Fibroblast of skin of left biceps (primary cell): ENCODE measurements around the gene RRP8.

Experiments used
- DNase-seq, 2 experiments: peaks; one replicate each; pipeline ENCODE4 v3.0.0-alpha.2; 2013; ENCODE audit warnings: low read depth in 2 of 2

RRP8 gene

DNA sequence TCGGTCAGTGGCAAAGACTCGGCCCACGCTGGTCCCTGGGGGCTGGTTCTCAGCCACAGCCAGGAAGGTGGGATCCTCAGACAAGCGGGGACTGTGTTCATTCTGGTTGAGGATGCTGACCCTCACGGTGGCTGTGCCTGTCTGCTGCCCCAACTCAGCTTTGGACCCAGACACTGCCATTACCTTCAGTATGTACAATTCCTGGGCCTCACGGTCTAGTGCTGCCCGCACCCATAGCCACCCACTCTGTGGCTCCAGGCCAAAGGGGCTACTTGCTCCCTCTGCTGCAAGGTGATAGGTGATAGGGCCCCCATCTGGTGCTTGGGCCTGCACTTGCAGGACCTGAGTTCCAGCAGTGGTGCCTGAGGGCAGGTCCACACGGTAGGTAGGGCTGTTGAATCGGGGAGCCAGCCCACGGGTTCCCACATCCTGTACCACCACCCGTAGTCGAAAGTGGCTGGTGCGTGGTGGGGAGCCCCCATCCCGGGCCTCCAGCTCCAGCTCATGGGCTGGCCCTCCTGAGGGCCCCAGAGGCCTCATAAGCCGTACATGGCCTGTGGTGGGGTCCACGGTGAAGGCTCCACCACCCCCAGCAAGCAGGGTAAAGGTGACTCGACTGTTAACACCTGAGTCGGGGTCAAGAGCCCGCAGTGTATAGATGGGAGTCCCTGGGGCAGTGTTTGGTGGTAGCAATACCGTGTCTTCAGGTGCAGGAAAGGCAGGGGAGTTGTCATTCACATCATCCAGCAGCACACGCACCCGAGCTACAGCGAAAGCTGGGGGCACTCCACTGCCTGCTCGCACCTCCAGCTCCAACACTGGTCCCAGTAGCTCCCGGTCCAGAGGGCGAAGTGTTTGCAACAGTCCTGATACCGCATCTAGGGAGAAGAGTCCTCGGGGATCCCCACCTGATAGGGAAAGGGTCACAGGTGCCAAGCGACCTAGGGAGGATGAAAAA lies 29.0 kb upstream of the RRP8 start:
- no peak for DNase-seq

DNA sequence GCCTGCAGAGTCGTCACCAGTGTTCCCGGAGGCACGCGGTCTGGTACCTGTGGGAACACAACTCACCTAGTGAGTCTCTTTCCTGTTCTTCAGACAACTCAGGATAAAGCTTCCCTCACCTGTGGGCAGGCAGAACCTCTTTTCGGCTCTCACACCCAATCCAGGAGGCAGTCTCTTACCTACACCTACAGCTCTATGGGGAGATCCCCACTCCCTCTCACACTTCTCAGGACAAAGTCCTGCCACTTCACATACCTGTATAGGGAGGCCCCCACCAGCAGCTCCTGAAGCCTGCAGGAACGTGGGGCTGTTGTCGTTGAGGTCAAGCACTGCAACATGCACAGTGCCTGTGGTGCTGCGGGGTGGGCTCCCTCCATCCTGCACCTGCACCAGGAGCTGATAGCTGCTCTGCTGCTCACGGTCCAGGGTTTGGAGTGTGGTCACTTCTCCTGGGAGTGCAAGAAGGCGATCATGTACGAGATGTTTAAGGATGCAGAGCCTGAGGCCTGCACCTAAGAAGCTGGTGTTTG lies 28.0 kb upstream of the RRP8 start:
- DNase-seq, result no peak

DNA sequence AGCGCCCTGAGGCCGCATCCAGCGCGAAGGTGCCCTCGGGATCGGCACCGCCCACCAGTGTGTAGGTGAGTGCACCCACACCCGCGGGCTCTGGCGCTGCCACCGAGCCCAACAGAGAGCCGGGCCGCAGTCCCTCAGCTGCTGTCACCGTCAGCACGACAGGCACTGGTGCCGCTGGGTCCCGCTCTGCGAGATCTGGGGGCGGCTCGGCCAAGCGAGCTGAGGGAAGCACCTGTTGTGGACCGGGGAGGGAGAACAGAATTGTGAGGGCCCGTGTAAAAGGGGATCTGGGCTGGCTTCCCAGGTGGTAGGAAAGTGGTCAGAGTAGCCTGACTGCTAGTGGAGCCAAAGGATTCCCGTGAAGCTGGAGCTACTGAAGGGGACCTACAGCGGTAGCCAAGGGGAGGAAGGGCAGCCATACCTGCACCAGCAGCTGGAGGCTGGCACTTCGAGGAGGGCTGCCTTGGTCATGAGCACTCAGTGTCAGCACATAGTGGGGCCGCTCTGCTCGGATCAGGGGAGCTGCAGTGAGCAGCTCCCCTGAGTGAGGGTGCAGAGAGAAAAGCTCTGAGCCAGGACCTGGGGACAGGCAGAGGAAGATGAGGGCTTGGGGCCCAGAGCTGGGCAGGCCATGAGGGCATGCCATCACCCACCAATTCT lies 27.3 kb upstream of the RRP8 start:
- DNase-seq, result no peak

DNA sequence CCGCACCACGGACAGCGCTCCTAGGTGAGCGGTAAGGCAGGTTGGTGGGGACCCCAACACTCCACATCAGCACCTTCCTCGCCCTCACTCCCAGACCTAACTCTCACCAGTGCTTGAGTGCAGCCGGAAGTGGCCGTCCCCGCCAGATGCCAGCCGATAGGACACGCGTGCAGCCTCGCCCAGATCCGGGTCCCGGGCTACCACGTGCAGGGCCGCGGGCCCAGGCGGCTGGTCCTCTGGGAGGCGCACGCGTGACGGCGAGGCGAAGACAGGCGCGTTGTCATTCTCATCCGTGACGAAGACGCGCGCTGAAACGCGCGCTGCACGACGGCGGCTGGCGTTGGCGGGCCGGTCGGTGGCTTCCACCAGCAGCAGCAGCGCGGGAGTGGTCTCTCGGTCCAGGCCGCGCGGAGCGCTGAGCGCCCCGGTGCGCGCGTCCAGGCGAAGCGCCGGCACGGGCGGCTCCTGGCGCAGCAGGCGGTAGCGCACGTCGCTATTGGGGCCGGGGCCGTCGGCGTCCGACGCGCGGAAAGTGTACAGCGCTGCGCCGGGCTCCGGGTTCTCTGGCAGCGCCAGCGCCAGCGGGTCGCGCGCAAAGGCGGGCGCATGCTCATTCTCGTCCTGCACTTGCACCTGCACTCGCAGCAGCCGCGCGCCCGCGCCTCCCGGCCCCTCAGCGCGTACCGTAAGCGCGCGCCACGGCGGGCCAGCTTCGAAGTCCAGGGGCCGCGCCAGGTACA lies 26.6 kb upstream of the RRP8 start:
- DNase-seq, result no peak

DNA sequence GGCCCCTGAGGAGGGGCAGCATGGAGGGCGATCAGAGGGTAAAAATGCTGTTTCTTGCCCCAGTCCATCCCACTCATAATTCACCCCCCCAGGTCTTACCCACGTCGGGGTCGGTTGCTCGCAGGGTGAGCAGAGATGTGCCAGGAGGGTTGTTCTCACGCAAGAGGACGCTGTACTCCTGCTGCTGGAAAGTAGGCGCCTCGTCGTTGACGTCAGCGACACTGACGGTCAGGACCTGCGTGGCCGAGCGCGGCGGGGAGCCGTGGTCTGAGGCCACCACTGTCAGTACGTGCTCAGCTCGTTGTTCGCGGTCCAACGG lies 26.1 kb upstream of the RRP8 start:
- DNase-seq, result no peak

DNA sequence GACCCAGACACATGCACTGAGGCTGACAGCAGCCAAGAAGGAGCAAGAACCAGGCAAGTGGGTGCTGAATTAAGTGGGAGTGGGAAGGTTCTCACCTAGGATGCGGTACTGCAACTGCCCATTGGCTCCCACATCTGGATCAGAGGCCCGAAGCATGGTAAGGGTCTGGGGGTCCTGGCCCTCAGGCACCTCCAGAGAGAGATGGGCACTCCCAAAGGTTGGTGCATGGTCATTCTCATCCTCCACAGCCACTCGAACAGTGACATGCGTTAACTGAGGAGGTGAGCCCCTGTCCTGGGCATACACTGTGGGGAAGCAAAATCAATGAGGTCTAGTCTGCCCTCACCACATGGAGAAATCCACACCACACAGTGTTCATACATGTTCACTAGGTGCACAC lies 25.1 kb upstream of the RRP8 start:
- no peak for DNase-seq

DNA sequence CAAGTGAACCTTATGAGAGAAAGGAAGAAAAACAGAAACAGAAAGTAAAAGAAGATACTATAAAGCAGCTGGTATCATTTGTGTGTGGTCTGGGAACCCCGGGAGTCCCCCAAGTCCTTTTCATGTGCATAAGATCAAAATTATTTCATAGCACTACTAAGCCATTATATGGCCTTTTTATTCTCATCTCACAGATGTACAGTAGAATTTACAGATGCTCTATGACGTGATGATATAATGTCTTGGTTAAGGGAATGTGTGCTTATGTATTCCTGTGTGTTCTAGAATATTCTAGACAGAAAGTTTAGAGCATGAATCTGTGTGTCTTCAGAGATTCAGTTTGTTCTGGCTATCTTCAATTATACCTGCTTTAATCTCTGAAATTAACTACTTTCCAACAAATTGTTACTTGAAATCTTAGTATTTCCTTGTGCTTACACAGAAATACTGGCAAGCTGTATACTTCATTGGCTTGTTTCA lies 24.4 kb upstream of the RRP8 start:
- no peak for DNase-seq

DNA sequence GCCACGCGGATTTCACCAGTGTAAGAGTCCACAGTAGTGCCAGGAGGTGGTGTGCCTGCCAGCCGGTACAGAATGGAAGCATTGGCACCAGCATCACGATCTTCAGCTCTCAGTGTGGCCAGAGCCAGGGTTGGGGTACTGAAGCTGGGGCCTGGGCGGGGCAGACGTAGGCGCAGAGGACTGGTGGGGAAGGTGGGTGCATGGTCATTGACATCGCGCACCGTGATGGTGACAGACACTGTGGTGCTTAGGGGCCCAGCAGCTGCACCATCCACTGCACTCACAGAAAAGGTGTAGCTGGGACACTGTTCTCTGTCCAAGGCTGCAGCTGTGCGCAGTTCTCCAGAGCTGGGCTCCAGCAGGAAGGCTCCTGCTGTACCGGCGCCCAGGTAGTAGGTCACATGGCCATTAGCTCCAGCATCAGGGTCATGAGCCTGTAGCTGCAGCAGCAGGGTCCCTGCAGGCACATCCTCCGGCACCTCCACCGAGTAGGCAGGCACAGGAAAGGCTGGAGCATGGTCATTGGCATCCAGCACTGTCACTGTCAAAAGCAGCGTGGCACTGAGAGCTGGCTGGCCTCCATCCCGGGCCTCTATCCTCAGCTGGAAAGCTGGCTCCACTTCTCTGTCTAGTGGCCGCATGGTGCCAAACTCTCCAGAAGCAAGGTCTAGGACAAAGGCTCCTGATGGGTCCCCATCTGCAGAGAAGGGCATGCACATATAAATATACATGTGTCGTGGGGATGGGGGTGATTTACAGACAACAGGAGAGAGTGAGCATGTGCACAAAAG lies 23.8 kb upstream of the RRP8 start:
- no peak for DNase-seq

DNA sequence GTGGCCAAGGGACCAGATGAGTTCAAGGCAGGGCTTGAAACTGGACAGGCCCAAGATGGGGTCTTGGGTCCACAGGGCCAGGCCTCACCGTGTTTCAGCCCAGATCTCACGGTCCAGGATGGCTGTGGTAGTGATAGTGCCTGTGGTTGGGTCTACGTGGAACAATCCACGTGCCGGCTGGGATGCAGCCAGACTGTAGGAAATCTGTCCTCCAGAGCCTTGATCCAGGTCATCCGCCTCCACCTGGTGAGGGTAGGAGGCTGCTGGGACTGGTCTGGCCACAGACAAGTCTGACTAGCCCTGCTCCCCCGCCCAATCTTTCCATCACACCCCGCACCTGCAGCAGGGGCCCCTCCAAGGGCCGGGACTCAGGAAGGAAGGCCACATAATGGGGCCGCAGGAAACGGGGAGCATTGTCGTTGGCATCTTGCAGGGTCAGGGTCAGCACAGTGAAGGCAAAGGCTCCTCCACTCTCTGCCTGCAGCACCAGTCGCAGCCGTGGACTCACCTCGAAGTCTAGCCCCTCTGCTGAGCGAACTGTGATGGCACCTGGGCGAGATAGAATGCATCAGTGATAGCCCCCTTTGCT lies 22.5 kb upstream of the RRP8 start:
- DNase-seq, result no peak

DNA sequence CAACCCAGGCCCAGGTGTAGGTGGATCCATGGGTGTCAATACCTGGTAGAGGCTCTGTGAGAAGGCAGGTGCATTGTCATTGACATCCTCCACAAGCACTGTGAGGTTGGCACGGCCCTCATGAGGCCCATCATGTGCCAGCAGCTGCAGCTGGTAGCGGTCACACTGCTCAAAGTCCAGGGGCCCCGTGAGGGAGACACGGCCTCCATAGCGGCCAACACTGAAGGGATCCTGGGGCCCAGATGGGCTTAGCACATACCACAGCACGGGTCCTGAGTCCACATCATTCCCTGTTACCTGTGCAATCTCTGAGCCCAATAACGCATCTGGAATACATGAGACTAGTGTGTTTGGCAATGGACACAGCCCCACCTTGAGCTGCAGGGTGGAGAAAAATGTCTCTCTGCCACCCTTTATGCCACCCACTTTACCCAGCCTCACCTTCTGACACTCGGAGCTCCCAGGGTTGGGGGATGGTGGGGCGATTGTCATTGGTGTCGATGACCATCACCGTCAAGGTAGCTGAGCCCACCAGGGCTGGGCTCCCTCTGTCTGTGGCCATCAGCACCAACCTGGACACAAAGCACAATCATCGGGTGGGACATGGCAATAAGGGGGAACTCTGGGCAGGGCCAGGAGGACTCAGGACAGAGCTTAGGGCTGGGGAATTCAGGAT lies 21.9 kb upstream of the RRP8 start:
- DNase-seq, result no peak

DNA sequence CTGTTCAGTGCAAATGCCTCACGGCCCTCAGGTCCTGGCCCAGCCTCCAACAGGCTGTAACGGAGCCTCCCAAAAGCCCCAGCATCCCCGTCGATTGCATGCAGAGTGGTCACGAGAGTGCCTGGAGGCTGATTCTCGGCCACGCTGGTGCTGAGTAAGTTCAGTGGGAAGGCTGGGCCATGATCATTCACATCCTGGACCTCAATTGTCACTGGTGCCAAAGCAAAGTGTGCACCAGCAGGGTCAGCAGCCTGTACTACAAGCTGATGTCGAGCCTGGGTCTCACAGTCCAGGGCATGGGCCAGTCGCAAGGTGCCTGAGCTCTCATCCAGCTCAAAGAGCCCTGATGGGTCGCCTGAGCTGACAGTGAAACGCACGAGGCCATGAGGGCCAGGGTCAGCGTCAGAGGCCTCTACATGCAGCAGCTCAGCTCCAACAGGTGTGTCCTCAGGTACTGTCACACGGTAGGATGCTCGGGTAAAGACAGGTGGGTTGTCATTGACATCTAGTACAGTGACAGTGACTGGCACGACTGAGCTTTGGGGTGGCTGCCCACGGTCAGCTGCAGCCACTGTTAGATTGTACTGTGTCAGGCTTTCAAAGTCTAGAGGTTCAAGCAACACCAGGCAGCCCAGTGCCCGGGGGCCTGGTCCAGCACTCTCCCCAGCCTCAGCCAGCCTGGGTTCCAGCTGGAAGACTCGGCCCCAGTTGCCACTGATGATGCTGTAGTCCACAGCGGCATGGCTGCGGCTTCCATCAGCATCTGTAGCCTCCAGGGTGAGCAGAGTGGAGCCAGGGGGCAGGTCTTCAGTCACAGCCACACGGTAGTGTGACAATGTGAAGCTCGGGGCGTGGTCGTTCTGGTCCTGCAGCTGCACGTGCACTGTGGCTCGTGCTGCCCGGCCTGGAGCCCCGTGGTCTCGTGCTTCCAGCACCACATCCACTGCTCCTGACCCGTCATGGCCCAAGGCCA lies 20.3 kb upstream of the RRP8 start:
- no peak for DNase-seq

DNA sequence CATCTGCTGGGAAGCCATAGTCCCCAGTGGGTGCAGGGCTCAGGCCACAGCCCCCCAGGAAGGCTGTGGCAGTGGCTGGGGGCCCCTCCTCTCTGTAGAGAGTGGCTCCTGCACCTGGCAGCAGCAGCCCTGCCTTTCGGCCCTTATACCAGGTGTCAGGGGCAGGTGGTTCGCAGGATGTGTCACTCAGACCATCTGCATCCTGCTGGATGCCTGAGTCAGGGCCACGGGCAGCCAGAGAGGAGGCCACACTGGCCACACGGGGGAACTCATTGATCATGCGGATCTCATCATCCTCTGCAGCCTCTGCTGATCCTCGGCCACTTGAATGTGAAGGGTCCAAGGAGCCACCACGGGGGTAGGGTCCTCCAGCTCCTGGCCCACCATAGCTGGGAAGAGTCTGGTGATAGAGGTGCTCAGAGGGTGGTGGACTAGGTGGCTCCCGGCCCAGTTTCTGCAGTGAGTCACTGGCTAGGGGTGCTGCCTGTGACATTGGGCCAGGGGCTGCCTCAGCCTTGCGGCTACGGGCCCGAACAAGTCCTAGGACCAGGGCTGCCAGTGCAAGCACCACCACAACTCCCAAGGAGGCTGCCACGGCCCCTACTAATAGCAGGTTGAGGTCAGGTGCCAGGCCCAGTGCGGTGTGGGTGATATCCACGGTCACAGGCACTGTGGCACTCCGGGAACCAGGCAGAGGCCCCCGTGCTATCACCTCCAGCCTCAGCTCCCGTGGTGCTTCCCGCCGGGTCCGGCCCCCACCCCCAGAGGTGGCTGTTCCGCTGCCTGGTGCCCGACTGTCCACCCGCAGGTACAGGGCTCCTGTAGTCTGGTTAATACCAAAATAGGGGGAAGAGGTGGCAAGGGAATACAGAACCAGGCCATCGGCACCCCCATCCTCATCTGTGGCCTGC lies 19.1 kb upstream of the RRP8 start:
- no peak for DNase-seq

DNA sequence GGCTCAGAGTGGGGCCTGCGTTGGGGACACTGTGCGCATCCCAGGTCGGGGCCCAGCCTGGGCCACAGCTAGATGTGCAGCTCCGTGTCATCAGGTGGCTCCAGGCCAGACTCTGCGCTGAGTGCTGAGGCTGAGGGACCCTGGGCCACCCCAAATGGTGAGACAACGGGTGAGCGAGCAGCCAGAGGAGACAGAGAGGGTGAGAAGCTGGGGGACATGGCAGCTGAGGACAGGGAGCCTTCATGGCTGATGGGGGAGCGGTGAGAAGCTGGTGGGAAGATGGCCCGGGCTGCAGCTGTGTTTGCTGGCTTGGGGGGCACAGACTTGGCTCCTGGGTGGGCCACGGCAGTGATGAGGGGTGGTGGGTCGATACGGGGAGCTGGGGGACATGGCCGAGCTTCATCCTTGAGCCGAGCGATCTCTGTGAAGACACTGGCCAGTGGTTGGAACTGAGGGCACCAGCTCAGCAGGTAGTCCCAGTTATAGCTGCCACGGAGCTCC lies 18.3 kb upstream of the RRP8 start:
- no peak for DNase-seq

DNA sequence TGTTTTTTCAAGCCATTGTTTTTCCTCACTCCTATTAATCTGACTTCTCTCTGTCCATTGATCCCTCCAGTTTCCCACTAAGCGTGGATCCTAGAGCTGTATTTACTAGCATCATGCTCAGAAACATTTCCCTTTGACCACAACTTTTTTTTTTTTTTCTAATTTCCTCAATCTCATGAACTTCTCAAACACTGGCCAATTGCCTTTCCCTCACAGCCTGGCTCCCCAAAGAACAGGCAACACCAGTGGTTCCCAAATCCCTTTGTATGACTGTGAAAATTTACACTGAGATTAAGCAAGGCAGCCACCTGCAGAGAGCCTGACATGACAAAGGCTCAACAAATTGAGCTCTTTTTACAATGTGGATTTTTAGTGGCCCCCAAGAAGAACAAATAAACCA lies 17.2 kb upstream of the RRP8 start:
- no peak for DNase-seq

DNA sequence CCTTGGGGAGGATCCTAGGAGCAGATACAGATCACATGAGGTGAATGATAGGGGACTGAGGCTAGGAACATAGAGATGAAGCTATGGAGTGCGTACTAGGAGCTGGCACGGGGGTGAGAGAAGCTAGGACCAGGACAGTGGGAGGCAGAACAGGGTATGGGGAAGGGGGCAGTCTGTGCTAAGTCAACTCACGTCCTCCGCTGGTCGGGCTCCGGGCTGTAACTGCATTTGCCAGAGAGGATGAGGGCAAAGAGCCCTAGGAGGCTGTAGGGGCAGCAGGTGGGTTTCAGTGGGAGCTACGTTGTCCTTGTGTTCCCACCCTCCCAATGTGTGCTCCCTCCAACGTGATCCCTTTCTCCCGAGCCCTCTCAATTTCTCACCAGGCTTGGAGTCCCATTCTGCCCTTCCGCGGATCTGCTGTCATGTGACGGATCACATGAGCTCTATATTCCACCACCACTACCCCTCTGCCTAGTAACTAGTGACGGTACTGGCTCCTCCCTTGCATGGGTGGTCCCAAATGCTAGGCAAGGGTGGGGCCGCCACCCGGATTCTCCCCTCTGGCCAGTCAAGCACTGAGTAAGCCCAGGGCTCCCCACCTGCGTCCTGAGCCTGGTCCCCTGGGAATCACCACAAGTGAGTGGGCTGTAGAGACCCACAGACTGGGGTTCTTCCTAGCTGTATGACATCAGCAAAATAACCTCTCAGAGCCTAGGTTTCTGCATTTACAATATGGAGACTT lies 15.8 kb upstream of the RRP8 start, which contains the start of gene TPP1:
Gene TPP1 (minus strand): TSS at position 419 of the 742 bp plus-strand sequence. CDS start 22 bp downstream, at position 397.
- DNase-seq, result peak; percentile 80 to 85

DNA sequence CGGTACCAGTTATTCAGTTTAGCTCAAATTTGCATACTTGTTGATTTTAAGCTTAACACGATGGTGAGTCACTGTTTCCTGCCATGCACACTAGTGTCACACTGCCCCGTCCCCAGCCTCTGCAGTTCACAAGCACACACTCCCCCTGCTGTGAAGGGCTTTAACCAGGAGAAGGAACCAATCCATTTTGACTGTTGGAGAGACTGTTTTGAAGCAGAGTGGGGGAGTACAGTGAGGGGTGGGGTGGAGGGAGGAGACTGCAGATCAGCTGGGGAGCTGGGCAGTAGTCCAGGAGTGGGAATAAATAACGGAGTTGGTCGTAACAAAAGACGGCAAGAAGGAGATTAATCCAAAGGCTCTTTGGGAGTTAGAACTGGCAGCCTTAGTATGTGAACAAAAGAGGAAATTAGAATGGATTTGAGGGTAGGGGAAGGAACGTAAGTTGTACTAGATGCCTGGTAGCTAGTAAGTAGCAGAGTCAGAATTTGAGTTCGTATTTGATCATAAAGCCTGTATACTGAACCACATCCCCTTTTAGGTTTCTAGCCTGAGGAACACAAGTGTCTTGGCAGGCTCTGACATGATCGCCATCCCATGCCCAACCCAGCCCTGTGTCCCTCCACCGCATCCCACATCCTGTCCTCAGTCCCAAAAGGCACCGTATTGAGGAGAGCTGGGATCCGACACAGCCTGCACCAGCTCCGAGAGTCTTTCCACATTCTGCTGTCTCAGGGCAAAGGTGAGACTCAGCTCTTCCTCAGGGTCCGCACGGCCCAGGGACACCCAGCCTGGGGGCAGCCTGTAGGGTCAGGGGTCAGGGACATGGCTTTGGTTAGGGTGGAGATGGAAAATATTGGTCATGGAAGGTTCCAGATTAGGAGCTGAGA lies 14.9 kb upstream of the RRP8 start:
- DNase-seq, result no peak
